GM21737 (cell line): ENCODE measurements around the gene TSPAN7.

Experiments used
- ATAC-seq: cut with Tn5 transposase; IDR thresholded peaks from one replicate; pipeline ENCODE4 v1.9.1; 2021; ENCODE audit warnings: mild to moderate bottlenecking, moderate library complexity; ENCODE audit not compliant: unreplicated experiment

TSPAN7 gene

DNA sequence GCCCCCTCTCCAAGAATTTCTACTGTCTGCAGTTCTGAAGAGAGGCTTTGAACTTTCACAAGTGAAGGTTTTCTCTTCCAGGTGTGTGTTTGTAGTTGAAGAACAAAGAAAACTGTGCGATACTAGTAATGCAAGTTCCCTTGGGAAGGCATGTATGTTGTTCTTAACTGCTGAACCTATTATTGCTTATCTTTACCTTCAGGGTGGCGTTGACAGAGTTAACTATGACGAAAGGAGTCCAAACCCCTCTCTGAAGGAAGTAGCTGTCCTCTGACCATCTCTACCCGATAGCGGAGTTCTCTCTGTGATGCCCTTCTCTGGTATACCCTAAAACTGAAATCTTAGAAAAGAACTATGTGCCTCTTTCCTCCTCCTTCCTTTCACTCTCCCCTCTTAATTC, 79.9 kb downstream of the TSPAN7 start:
- no peak for ATAC-seq

DNA sequence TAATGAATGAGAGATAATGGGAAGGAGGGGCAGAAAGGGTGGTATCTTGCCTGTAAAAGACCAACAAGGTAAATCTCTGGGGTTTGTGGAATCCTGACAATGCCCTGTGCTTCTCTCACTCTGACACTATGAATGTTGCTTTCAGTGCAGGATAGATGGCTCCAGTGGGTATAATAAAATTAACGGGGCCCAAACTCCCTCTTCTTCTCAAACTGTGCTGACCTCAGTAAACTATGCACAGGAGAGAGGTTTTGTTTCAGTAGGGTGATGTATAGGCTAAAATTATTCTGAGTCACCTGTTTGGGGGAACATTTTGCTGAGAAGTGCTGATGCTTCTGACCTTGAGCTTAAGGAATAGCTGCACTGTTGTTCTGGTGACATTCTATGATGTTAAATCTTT, 82.6 kb downstream of the TSPAN7 start:
- no peak for ATAC-seq

DNA sequence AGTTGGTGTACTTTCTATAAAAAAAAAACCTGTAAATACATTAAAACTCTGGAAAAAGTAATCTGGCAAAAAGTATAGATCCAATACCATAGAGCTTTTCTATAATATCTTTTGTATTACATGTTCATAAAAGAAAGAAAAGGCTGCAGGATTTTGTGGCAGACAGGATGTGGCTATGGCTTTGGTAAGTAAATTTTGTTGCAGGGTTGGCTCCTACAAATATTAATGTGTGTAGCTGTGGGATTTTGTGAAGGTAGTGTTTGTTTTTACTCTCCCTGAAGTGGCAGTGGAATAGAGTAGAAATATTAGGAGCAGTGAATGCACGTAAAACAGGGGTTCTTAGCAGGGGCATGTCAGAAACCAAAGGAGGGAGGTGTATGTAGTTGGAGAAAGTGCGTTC, 84.8 kb downstream of the TSPAN7 start:
- ATAC-seq = no peak

DNA sequence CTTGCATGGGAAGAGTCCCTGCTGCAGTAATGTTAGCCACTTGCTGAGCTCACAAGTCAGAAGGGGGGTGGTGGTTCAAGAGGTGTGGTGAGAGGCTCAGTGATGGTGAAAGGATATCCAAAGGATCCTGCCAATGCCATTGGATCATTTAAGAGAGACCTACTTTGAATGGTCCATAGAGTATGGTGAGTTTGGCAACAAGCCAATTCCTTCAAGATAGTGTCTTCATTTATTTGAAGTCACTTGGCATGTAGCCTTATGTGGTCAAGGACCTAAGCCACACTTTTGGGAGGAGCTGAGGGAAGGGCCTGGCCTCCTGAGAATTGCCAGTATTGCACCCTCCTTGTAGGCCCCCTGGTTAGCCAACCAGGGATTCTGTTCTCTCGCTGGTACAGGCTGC, 87.9 kb downstream of the TSPAN7 start:
- ATAC-seq = no peak

DNA sequence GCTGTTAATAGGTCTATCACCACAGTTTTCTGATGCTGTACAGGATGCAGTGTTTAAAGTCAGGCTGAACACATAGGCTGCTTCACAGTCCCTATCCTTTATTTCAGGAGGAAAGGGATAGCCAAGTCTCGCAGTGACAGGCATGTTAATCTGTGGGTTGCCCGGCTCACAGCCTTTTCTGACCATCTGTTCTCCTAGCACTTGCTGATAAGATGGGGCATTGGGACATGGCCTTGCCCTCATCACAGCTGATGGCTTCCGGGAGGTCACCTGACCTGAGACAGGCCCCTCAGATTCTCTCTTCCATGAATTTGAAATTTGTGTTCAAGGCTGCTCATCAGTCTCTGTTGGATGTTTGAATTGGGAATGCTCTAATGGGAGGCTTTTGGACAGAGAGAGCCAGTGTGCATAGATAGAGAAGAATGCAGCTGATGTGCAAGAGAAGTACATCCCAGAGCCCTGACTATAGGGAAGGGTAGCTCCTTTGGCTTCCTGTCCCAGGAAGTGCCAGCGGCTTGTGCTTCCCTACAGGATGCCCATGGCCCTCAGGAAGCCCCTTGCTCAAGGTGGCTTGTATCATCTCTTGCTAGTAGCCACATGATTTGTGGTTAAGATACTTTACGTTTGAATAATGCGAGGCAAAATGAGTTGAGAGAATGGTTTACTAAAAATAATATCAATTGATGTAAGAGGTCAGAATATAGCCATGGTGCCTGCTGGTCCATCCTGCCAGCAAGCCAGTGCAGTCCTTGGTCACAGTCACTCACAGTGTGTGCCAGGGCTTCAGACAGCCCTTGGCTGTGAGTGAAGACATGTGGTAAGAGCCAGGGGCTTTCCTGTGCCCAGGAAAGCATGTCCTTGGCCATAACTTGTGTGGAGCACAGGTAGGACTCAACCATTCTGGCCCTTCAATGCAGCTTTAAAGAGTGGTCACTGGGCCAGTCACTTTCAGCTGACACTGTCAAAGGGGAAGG, 88.6 kb downstream of the TSPAN7 start:
- ATAC-seq = no peak

GRCh38 chrX:38651625-38652601, 90.6 kb downstream of the TSPAN7 start:
- ATAC-seq = no peak

- no peak for ATAC-seq
Measured at GRCh38 chrX:38652934-38653442, 91.6 kb downstream of the TSPAN7 start.

GRCh38 chrX:38654302-38654701, 93.0 kb downstream of the TSPAN7 start:
- no peak for ATAC-seq

DNA sequence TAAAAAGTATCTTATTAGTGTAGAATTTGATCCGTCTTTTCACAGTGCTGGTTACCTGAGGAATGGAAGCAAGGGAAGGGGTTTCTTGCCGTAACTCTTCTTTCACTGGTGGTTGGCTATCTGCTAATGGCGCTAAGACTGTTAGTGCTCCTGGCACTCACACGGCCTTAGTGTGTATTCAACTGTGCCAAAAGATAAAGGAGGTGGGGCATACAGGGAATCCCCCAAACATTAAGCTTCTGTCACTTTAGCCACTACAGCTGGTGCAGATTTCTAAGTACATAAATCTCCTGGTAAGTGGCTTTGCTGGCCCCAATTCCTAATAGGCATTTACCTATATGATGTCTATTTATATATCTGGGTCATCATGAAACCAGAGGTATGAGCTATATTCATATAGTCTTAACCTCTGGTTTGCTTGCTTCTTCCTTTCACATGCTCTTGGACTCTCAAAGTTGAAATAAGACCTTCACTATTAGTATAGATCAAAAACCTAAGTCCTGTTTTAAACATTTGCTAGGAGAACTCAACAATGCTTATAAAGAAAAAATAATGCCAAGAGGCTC, 95.1 kb downstream of the TSPAN7 start:
- no peak for ATAC-seq

GRCh38 chrX:38657562-38657961, 96.2 kb downstream of the TSPAN7 start:
- no peak for ATAC-seq

- ATAC-seq = no peak
Measured at GRCh38 chrX:38660395-38661102, 99.2 kb downstream of the TSPAN7 start.

DNA sequence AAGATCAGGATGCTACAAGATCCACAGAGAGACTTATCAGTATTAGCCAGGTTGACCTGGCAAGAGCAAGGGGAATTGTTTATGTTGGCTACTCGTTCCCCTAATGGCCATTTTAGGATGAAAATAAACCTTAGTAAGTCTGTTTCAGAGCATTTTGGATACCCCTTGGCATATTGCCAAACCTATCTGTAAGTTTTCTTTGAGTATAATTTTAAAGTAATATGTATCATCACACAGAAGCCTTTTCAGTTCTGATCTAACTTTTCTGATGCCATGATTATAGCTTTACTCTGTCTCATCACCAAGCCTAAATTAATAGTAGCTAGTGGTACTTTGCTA, 99.7 kb downstream of the TSPAN7 start:
- no peak for ATAC-seq

DNA sequence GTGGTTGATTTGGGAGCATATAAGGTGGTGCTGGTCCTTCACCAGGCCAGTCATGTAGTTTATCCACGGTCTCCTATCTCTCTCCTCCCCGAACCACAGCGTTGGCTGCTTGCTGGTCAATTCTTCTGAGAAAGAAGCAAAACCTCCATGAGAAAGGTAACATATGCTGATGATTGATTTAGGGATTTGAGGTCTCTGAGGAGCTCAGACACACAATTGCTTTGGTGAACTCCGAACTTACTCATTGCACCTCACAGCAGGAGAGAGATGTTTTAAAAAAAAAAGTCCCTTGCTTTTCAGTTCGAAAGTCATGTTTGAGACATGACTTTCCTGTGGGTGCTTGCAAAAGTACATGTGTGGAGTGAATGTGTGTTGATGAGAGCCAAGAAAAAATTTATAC, 100.2 kb downstream of the TSPAN7 start:
- ATAC-seq = no peak

DNA sequence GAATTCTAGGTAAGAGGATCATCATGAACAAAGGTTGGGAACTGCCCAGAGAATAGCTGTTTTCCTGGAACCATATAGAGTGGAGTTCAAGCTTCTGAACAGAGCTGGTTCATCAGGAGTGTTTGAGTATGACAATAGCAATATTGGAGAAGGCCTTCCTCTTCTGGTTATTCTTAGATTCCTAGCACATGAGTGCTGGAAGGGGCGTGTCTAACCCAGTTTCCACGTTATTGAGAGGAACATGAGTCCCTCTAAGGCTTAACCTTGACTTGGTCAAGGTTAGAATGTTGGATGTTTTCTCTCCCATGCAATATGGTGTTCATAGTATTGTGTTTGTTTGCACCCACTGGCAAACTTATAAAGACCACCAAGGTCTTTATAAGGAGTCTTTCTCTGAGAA, 101.3 kb downstream of the TSPAN7 start:
- no peak for ATAC-seq

GRCh38 chrX:38664285-38664684, 102.9 kb downstream of the TSPAN7 start:
- no peak for ATAC-seq

GRCh38 chrX:38666909-38667308, 105.6 kb downstream of the TSPAN7 start:
- ATAC-seq = no peak

GRCh38 chrX:38668771-38669170, 107.4 kb downstream of the TSPAN7 start:
- ATAC-seq = no peak

GRCh38 chrX:38669428-38669827, 108.1 kb downstream of the TSPAN7 start:
- no peak for ATAC-seq

GRCh38 chrX:38672646-38673045, 111.3 kb downstream of the TSPAN7 start:
- no peak for ATAC-seq

DNA sequence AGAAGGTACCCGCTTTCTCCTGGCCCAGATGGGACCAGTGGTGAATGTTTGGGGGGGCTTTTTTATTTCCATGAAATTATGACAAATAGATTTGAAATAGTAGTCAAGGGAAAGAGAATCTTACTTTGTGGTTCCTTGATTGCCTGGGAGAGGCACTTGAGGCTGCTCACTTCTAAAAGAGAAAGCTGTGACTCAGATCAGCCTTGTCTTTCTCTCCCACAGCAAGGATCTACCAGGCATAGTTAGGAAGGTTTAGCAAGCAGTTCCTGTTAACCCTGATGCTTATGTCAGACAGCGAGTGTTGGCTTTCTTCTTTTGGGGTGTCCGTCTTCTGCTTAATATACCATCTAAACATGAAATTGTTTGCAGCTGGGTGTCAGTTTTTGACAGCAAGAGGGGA, 114.5 kb downstream of the TSPAN7 start:
- no peak for ATAC-seq

- no peak for ATAC-seq
Measured at GRCh38 chrX:38678183-38678582, 116.8 kb downstream of the TSPAN7 start.
